GM06990 (cell line): Measurements from ENCODE around the gene CFI.

Experiments used
- DNase-seq: peaks from one replicate; pipeline ENCODE4 v3.0.0-alpha.2; 2011; ENCODE audit not compliant: insufficient read length; ENCODE audit errors: extremely low read depth
- H3K27me3 ChIP-seq: replicated peaks from 2 replicates; pipeline ENCODE4 v1.6.0; 2011; ENCODE audit warnings: low read length; ENCODE audit not compliant: control insufficient read depth, insufficient read depth
- H3K36me3 ChIP-seq: 2 replicates; pipeline ENCODE4 v1.5.1; 2011; ENCODE audit warnings: low read length; ENCODE audit not compliant: control insufficient read depth, insufficient read depth
- H3K4me3 ChIP-seq: replicated peaks from 2 replicates; pipeline ENCODE4 v1.5.1; 2011; ENCODE audit warnings: low read depth, mild to moderate bottlenecking, control low read depth, low read length
- CTCF ChIP-seq: IDR thresholded peaks from 2 replicates; pipeline ENCODE4 v1.5.1; 2011; ENCODE audit warnings: low read length, control low read depth, mild to moderate bottlenecking, inconsistent platforms; ENCODE audit not compliant: insufficient read depth, poor library complexity, severe bottlenecking

Gene CFI

GRCh38 chr4:109833756-109834155 lies 32.0 kb upstream of the CFI start:
- no peaks in the 10 kb centered on the region for H3K27me3 ChIP-seq
- H3K36me3 ChIP-seq: no peaks in the 10 kb centered on the region
- no peak overlapping the region for H3K4me3 ChIP-seq
- no peak for TF ChIP-seq CTCF
- DNase-seq: no peak

GRCh38 chr4:109827672-109828071 lies 25.9 kb upstream of the CFI start, which contains the start of gene RRH:
RRH (plus strand) TSS chr4:109827972; CDS start chr4:109828028, 56 bp downstream.
- Histone ChIP-seq H3K36me3 (peaks cover 4% of the 10 kb centered on the region), H3K27me3 (no peaks in the 10 kb centered on the region), H3K4me3 (no peak within 1 kb of the TSS)
- DNase-seq: no peak
- no peak for TF ChIP-seq CTCF

- H3K36me3 ChIP-seq: peaks cover 4% of the 10 kb centered on the region
- H3K27me3 ChIP-seq: no peaks in the 10 kb centered on the region
- peak; percentile 44 for TF ChIP-seq CTCF
- H3K4me3 ChIP-seq: no peak overlapping the region
- DNase-seq: no peak
These were observed 24.9 kb upstream of the CFI start for GRCh38 chr4:109826719-109827118.

- Histone ChIP-seq H3K36me3 (peaks cover 8% of the 10 kb centered on the region), H3K4me3 (no peak overlapping the region), H3K27me3 (no peaks in the 10 kb centered on the region)
- no peak for DNase-seq
- no peak for TF ChIP-seq CTCF
These were observed 19.4 kb upstream of the CFI start for GRCh38 chr4:109821185-109821584.

- DNase-seq: no peak
- no peak for TF ChIP-seq CTCF
- Histone ChIP-seq H3K36me3 (peaks cover 8% of the 10 kb centered on the region), H3K4me3 (no peak overlapping the region), H3K27me3 (no peaks in the 10 kb centered on the region)
These were observed 18.8 kb upstream of the CFI start for GRCh38 chr4:109820563-109820962.

- no peak for TF ChIP-seq CTCF
- no peak overlapping the region for H3K4me3 ChIP-seq
- DNase-seq: no peak
- H3K27me3 ChIP-seq: no peaks in the 10 kb centered on the region
- peaks cover 8% of the 10 kb centered on the region for H3K36me3 ChIP-seq
These were observed 16.5 kb upstream of the CFI start for GRCh38 chr4:109818268-109818667.
